C4-2B (cell line): Measurements from ENCODE around the gene PKM.

ENCODE experiments used
- CTCF ChIP-seq: fragments of 450-650 bp; conservative IDR thresholded peaks from 2 replicates; pipeline ENCODE4 v1.5.1; 2017; ENCODE audit warnings: mild to moderate bottlenecking
- ZFX ChIP-seq: fragments of 450-650 bp; IDR thresholded peaks from 2 replicates; pipeline ENCODE4 v1.6.1; 2017

DNA sequence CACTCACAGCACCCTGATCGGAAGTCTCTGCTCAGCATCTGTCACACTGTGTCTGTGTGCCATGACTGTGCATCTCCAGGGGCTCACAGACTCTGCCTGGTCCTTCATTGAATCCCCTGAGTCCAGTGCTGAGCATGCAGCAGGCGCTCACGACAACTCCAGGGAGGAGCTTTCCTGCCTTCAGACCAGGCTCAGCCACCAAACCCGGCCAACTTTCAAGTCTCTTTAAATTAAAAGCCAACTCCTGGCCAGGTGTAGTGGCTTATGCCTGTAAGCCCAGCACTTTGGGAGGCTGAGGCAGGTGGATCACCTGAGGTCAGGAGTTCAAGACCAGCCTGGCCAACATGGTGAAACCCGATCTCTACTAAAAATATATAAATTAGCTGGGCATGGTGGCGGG, 57.6 kb downstream of the PKM start:
- no peak for TF ChIP-seq CTCF
- TF ChIP-seq ZFX = no peak
